OCI-LY7 (cell line): ENCODE measurements around the gene PGP. TPM values are rescaled to one million over a fixed set of nuclear protein-coding genes. Genes with fewer than 3 reads are reported as not detected.
"Not testable (repeated sequence)": the region's sequence is repeated elsewhere in the genome, so short reads cannot be mapped to it uniquely, and the experiment has no call there.

Experiments used
- BruUV-seq: library from RNA; stranded (reverse); fragments of 400-500 nt; replicated peaks from 2 replicates; lab custom pipeline; 2021; lab: Mats Ljungman, UMichigan
- CTCF ChIA-PET: fragments of 300-600 bp; sonication (Branson Sonifier 250); formaldehyde crosslinking; loops from one replicate; lab custom pipeline; 2022; ENCODE audit warnings: antibody characterized with exemption; ENCODE audit not compliant: unreplicated experiment; lab: Charles Lee
- POLR2A ChIA-PET: fragments of 300-600 bp; sonication (Branson Sonifier 250); formaldehyde crosslinking; loops from one replicate; lab custom pipeline; 2022; ENCODE audit warnings: antibody characterized with exemption; lab: Charles Lee
- DNase-seq: peaks from one replicate; pipeline ENCODE4 v3.0.0-alpha.2; 2015; ENCODE audit warnings: low spot score
- H2AFZ ChIP-seq: fragments of 200-600 bp; sonication (generic), shearing (Covaris generic); 2 replicates; pipeline ENCODE4 v1.6.1; 2014; ENCODE audit warnings: mild to moderate bottlenecking, antibody characterized with exemption, low read length, moderate library complexity
- H3K27ac ChIP-seq: fragments of 200-600 bp; sonication (generic); 2 replicates; pipeline ENCODE4 v1.5.1; 2014; ENCODE audit warnings: mixed run types, low read depth, mild to moderate bottlenecking, moderate library complexity, low read length, inconsistent platforms; ENCODE audit not compliant: poor library complexity, severe bottlenecking
- H3K36me3 ChIP-seq: fragments of 200-600 bp; sonication (generic); 2 replicates; pipeline ENCODE4 v1.6.1; 2014; ENCODE audit warnings: mild to moderate bottlenecking, antibody characterized with exemption, low read length, moderate library complexity, mixed read lengths; ENCODE audit not compliant: insufficient read depth
- H3K4me1 ChIP-seq: fragments of 200-600 bp; sonication (generic); 2 replicates; pipeline ENCODE4 v1.5.1; 2014; ENCODE audit warnings: mild to moderate bottlenecking, low read length; ENCODE audit not compliant: insufficient read depth, poor library complexity, severe bottlenecking
- H3K4me2 ChIP-seq: fragments of 200-600 bp; sonication (generic); 2 replicates; pipeline ENCODE4 v1.6.1; 2014; ENCODE audit warnings: mild to moderate bottlenecking, low read length
- H3K4me3 ChIP-seq: fragments of 200-600 bp; sonication (generic); 2 replicates; pipeline ENCODE4 v1.5.1; 2014; ENCODE audit warnings: mild to moderate bottlenecking, low read depth, low read length; ENCODE audit not compliant: poor library complexity, severe bottlenecking
- H3K79me2 ChIP-seq: fragments of 200-600 bp; sonication (generic); 2 replicates; pipeline ENCODE4 v1.6.1; 2016; ENCODE audit warnings: low read depth, mild to moderate bottlenecking, low read length, moderate library complexity, mixed read lengths; ENCODE audit not compliant: insufficient read depth
- H3K9me2 ChIP-seq: fragments of 200-600 bp; sonication (generic); 2 replicates; pipeline ENCODE4 v1.6.1; 2016; ENCODE audit warnings: mild to moderate bottlenecking, low read length, mixed read lengths; ENCODE audit not compliant: insufficient read depth
- H3K9me3 ChIP-seq: fragments of 200-600 bp; sonication (generic); 2 replicates; pipeline ENCODE4 v1.6.1; 2014; ENCODE audit warnings: mild to moderate bottlenecking, mixed run types, low read length, mixed read lengths
- H4K20me1 ChIP-seq: fragments of 200-600 bp; sonication (generic); 2 replicates; pipeline ENCODE4 v1.6.1; 2014; ENCODE audit warnings: mild to moderate bottlenecking, antibody characterized with exemption, low read length, moderate library complexity, mixed read lengths; ENCODE audit not compliant: insufficient read depth
- EZH2phosphoT487 ChIP-seq: fragments of 200-600 bp; sonication (generic); IDR thresholded peaks from 2 replicates; pipeline ENCODE4 v1.6.1; 2018; ENCODE audit warnings: low read depth, borderline replicate concordance, mild to moderate bottlenecking, mixed run types, antibody characterized with exemption, low read length, moderate library complexity, mixed read lengths
- intact Hi-C: fragments of 100-400 bp; cut with micrococcal nuclease; formaldehyde crosslinking; loops from one replicate; pipeline ENCODE4 v1.10.0; 2022; ENCODE audit not compliant: unreplicated experiment
- total RNA-seq, 2 experiments: library from RNA; depleted of rRNA in 1 of 2; stranded (reverse); fragments of >200 nt in 1 of 2; shearing (Covaris generic) in 1 of 2; gene quantifications; 2 replicates each; pipeline ENCODE4 v1.2.3, GENCODE V29; 2014 to 2022
- TF ChIP-seq, protein P1 (sequence below): fragments of 200-600 bp; sonication (generic); conservative IDR thresholded peaks from 2 replicates; pipeline ENCODE4 v1.5.1; 2014; ENCODE audit warnings: mild to moderate bottlenecking, antibody characterized with exemption, low read length, moderate library complexity, mixed read lengths

Gene PGP
- total RNA-seq, 2 experiments from 2014 or later, result 37.9 to 44.2 TPM

DNA sequence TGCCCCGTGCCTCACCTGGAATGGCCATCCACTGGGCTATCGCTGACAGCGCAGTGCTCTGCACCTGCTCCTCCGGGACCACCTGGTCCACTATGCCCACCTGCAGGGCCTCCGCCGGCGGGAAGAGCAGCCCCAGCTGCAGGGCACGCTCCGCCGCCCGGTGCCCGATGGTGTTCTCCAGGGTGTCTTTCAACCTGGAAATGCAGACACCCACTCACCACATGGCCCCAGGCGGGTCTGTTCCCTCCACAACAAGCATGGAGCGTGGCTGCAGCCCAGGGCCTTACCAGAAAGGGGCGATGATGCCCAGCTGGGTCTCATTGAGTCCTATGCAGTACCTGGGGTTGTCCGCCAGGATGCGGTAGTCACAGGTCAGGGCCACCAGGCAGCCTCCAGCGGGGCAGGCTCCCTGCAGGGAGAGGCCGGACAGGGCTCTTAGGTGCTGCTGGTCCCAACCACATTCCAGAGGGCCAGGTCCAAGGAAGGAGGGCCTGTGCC lies 28.4 kb upstream of the PGP start:
- POLR2A ChIA-PET, result no interaction called here

DNA sequence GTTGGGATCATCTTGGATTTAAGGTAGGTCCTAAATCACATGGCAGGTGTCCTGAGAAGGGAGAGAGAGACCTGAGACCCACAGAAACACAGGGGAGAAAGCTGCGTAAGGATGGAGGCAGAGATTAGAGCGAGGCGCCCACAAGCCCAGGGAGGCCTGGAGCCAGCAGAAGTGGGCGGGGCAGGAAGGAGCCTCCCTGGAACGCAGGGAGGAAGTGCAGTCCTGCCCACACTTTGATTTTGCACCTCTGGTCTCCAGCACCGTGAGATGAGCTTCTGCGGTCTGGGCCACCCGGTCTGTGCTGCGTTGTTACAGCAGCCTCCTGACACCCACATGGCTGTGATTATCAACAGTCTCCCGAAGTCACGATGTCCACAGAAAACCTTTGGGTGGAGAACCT lies 28.0 kb upstream of the PGP start:
- CTCF ChIA-PET, result no interaction called here
- Histone ChIP-seq H4K20me1 (no peaks in the 10 kb centered on the region), H3K9me2 (no peaks in the 10 kb centered on the region), H3K4me3 (no peak overlapping the region), H2AFZ (no peak overlapping the region), H3K4me1 (no peaks in the 10 kb centered on the region), H3K36me3 (peaks cover 78% of the 10 kb centered on the region), H3K27ac (no peak overlapping the region), H3K79me2 (no peaks in the 10 kb centered on the region), H3K9me3 (no peaks in the 10 kb centered on the region), H3K4me2 (no peak overlapping the region)
- DNase-seq, result no peak
- TF ChIP-seq EZH2phosphoT487, result no peak
- TF ChIP-seq, protein P1, sequence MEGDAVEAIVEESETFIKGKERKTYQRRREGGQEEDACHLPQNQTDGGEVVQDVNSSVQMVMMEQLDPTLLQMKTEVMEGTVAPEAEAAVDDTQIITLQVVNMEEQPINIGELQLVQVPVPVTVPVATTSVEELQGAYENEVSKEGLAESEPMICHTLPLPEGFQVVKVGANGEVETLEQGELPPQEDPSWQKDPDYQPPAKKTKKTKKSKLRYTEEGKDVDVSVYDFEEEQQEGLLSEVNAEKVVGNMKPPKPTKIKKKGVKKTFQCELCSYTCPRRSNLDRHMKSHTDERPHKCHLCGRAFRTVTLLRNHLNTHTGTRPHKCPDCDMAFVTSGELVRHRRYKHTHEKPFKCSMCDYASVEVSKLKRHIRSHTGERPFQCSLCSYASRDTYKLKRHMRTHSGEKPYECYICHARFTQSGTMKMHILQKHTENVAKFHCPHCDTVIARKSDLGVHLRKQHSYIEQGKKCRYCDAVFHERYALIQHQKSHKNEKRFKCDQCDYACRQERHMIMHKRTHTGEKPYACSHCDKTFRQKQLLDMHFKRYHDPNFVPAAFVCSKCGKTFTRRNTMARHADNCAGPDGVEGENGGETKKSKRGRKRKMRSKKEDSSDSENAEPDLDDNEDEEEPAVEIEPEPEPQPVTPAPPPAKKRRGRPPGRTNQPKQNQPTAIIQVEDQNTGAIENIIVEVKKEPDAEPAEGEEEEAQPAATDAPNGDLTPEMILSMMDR, result no peak
- no TSS peak for BruUV-seq
- POLR2A ChIA-PET, result no interaction called here
- intact Hi-C loops, result no loop called here

More for the DNA sequence above, 28.4 kb upstream of the PGP start:
- CTCF ChIA-PET, result no interaction called here
- Histone ChIP-seq H3K4me2 (no peak overlapping the region), H3K9me2 (no peaks in the 10 kb centered on the region), H3K27ac (no peak overlapping the region), H2AFZ (no peak overlapping the region), H3K4me1 (no peaks in the 10 kb centered on the region), H3K9me3 (no peaks in the 10 kb centered on the region), H3K36me3 (peaks cover 74% of the 10 kb centered on the region), H3K4me3 (no peak overlapping the region), H3K79me2 (no peaks in the 10 kb centered on the region), H4K20me1 (no peaks in the 10 kb centered on the region)
- DNase-seq, result no peak
- BruUV-seq, result no TSS peak
- TF ChIP-seq EZH2phosphoT487, result no peak
- TF ChIP-seq, protein P1, result no peak
- intact Hi-C loops, result no loop called here

DNA sequence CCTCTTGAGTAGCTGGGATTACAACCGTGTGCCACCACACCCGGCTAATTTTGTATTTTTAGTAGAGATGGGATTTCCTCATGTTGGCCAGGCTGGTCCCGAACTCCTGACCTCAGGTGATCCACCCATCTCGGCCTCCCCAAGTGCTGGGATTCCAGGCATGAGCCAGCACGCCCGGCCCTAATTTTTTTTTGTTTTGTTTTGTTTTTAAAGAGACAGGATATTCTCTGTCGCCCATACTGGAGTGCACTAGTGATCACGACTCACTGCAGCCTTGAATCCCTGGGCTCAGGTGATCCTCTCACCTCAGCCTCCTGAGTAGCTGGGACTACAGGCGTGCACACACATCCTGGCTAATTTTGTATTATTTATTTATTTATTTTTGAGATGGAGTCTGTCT lies 25.7 kb upstream of the PGP start:
- BruUV-seq, H3K9me3 ChIP-seq, H2AFZ ChIP-seq, DNase-seq, H3K27ac ChIP-seq, H4K20me1 ChIP-seq, H3K79me2 ChIP-seq, H3K4me1 ChIP-seq, CTCF ChIA-PET, H3K4me2 ChIP-seq, intact Hi-C loops, H3K9me2 ChIP-seq, H3K4me3 ChIP-seq: not testable (repeated sequence)
- H3K36me3 ChIP-seq, result peaks cover 84% of the 10 kb centered on the region
- POLR2A ChIA-PET, result interaction anchor here (1.3 kb wide), 1 partner anchor 11 kb away, joined by 3 read pairs; the partner anchor contains the start of gene ECI1
